ENCODE results near the gene HOGA1. TPM values are rescaled to one million over a fixed set of nuclear protein-coding genes. Genes with fewer than 3 reads are reported as not detected.

Gene HOGA1
- total and polyA plus RNA-seq, 2 of the 13 experiments (the other 11 are each of a cell fraction or from before 2014, with no cell fraction given) = 7.6 to 19.5 TPM

DNA sequence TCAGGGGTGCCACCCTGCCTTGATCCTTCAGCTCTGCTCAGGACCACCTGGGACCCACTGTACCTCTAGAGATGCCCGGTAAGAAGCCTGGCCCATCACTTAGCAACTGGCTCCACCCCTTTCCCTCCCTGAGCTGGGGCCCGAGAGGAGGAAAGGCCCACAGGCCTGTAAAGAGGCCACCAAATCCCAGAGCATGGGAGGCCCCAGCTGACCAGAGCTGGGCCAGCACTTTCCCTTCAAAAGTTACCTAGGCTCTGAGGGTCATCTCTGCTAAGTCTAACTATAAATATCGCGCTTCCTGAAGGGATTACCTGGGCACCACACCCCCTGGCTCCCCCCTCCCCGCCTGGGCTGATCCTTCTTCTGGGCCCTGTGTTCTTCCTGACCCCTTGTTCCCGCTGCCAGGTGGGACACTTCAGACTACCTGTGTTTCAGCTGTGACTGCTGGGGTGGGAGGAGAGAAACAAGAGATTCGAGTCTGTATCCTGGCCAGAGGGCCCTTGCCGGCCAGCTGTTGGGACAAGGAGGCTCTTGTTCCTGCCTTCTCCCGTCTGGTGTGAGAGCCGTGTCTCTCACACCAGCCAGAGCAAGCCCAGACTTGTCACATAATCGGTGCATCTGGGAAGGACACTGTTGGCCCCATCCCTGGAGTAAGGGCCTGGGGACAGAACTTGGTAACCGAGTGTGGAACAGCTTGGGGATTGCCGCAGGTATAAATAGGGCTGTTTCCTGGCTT, 34.4 kb upstream of the HOGA1 start:
- in situ Hi-C loops (cut with HindIII; ENCODE audit: extremely low pct_ligation_motif_present, low pct_unique_long_range_greater_than_20kb) (loop anchor here (5.0 kb wide), 1 partner anchor 87 kb away; no protein-coding TSS in a partner anchor), intact Hi-C loops (cut with micrococcal nuclease; ENCODE audit: unreplicated experiment) (no loop called here)
- Histone ChIP-seq H4K20me1 (ENCODE audit: insufficient read depth, low read length) (no peaks in the 10 kb centered on the region), H3K36me3 (replicated peaks in 1 of 2; ENCODE audit: control insufficient read depth in 1 of 2, insufficient read depth in 2 of 2, low read length in 2 of 2) (no peaks in the 10 kb centered on the region), H2AFZ (ENCODE audit: low read length) (no peak overlapping the region), H3K4me2 (ENCODE audit: low read depth, low read length) (peak overlapping the region; percentile 20; the same call in 1 of the 2 replicates), H3K9ac (ENCODE audit: insufficient read depth, low read depth, low read length) (peak overlapping the region; percentile 55), H3K4me1 (ENCODE audit: insufficient read depth, low read length) (peaks cover 37% of the 10 kb centered on the region), H3K27me3 (ENCODE audit: control insufficient read depth in 1 of 2, insufficient read depth in 2 of 2, low read length in 2 of 2) (no peaks in the 10 kb centered on the region), H3K9me3 (ENCODE audit: low read length) (no peaks in the 10 kb centered on the region), H3K27ac (ENCODE audit: extremely low read length, insufficient read depth, low read length) (peak overlapping the region; percentile 50), H3K4me3 (replicated peaks in 1 of 3; ENCODE audit: insufficient read depth in 1 of 3, low read depth in 2 of 3, low read length in 3 of 3) (no peak overlapping the region), H3K79me2 (ENCODE audit: insufficient read depth, low read length) (no peaks in the 10 kb centered on the region)
- peak; percentile 21 for FAIRE-seq
- WGBS (ENCODE audit: low lambda C conversion rate) = 64% methylated on average over 11 of the region's 13 CpGs
- POLR2A ChIA-PET = interaction anchor here (1.0 kb wide), 1 partner anchor 34 kb away, joined by 3 read pairs; the partner anchor contains the start of gene HOGA1
- CTCF ChIA-PET (ENCODE audit: low intra/inter-chr PET ratio, low total read pairs) = no interaction called here
- DNase-seq (ENCODE audit: low spot score) = peak; percentile 29
- TSS peak; percentile 63 for BruUV-seq (replicated peaks)
- ATAC-seq = peak; percentile 36
- TF ChIP-seq, protein P1, sequence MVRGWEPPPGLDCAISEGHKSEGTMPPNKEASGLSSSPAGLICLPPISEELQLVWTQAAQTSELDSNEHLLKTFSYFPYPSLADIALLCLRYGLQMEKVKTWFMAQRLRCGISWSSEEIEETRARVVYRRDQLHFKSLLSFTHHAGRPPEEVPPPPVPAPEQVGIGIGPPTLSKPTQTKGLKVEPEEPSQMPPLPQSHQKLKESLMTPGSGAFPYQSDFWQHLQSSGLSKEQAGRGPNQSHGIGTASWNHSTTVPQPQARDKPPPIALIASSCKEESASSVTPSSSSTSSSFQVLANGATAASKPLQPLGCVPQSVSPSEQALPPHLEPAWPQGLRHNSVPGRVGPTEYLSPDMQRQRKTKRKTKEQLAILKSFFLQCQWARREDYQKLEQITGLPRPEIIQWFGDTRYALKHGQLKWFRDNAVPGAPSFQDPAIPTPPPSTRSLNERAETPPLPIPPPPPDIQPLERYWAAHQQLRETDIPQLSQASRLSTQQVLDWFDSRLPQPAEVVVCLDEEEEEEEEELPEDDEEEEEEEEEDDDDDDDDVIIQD (CRISPR knock-in tag; IDR thresholded peaks at IDR 0.05; ENCODE audit: low read depth) = no peak
- TF ChIP-seq ETV5 (CRISPR knock-in tag; IDR thresholded peaks at IDR 0.05; ENCODE audit: borderline replicate concordance) (no peak), ZFP36 (IDR thresholded peaks at IDR 0.05; ENCODE audit: borderline replicate concordance, low read depth, low read length, partially characterized antibody) (no peak), ZNF644 (CRISPR knock-in tag; IDR thresholded peaks at IDR 0.05; ENCODE audit: low read depth) (no peak), ZNF570 (CRISPR knock-in tag; IDR thresholded peaks at IDR 0.05; ENCODE audit: borderline replicate concordance) (no peak), ZNF577 (CRISPR knock-in tag; IDR thresholded peaks at IDR 0.05; ENCODE audit: borderline replicate concordance, low read depth) (no peak), ZNF235 (CRISPR knock-in tag; IDR thresholded peaks at IDR 0.05; ENCODE audit: borderline replicate concordance) (no peak), ARNT (IDR thresholded peaks at IDR 0.05) (no peak), FOXK1 (CRISPR knock-in tag; IDR thresholded peaks at IDR 0.05; ENCODE audit: borderline replicate concordance, low read depth) (no peak), NONO (IDR thresholded peaks at IDR 0.05) (no peak), NONO (CRISPR knock-in tag; conservative IDR thresholded peaks at IDR 0.05) (no peak)
- TF ChIP-seq, protein P2, sequence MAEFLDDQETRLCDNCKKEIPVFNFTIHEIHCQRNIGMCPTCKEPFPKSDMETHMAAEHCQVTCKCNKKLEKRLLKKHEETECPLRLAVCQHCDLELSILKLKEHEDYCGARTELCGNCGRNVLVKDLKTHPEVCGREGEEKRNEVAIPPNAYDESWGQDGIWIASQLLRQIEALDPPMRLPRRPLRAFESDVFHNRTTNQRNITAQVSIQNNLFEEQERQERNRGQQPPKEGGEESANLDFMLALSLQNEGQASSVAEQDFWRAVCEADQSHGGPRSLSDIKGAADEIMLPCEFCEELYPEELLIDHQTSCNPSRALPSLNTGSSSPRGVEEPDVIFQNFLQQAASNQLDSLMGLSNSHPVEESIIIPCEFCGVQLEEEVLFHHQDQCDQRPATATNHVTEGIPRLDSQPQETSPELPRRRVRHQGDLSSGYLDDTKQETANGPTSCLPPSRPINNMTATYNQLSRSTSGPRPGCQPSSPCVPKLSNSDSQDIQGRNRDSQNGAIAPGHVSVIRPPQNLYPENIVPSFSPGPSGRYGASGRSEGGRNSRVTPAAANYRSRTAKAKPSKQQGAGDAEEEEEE (CRISPR knock-in tag; IDR thresholded peaks at IDR 0.05; ENCODE audit: borderline replicate concordance) = no peak
- TF ChIP-seq, protein P3, sequence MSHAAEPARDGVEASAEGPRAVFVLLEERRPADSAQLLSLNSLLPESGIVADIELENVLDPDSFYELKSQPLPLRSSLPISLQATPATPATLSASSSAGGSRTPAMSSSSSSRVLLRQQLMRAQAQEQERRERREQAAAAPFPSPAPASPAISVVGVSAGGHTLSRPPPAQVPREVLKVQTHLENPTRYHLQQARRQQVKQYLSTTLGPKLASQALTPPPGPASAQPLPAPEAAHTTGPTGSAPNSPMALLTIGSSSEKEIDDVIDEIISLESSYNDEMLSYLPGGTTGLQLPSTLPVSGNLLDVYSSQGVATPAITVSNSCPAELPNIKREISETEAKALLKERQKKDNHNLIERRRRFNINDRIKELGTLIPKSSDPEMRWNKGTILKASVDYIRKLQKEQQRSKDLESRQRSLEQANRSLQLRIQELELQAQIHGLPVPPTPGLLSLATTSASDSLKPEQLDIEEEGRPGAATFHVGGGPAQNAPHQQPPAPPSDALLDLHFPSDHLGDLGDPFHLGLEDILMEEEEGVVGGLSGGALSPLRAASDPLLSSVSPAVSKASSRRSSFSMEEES (CRISPR knock-in tag; IDR thresholded peaks at IDR 0.05) = no peak
- TF ChIP-seq, protein P4, sequence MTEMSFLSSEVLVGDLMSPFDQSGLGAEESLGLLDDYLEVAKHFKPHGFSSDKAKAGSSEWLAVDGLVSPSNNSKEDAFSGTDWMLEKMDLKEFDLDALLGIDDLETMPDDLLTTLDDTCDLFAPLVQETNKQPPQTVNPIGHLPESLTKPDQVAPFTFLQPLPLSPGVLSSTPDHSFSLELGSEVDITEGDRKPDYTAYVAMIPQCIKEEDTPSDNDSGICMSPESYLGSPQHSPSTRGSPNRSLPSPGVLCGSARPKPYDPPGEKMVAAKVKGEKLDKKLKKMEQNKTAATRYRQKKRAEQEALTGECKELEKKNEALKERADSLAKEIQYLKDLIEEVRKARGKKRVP (CRISPR knock-in tag; IDR thresholded peaks at IDR 0.05) = no peak

All from HepG2 (cell line).